ENCODE results near the gene CPNE6. TPM values are rescaled to one million over a fixed set of nuclear protein-coding genes. Genes with fewer than 3 reads are reported as not detected.

Gene CPNE6
- total and polyA plus RNA-seq, 2 of the 13 experiments (the other 11 are each of a cell fraction or from before 2014, with no cell fraction given): not detected

- TF ChIP-seq ZBTB43 (CRISPR knock-in tag; conservative IDR thresholded peaks at IDR 0.05) (no peak), ZNF431 (CRISPR knock-in tag; IDR thresholded peaks at IDR 0.05; ENCODE audit: borderline replicate concordance, low read depth) (no peak), TGIF2 (CRISPR knock-in tag; IDR thresholded peaks at IDR 0.05) (no peak), SRSF4 (IDR thresholded peaks at IDR 0.05; ENCODE audit: low read depth, low read length, poor library complexity, severe bottlenecking) (no peak), ZNF703 (CRISPR knock-in tag; IDR thresholded peaks at IDR 0.05; ENCODE audit: borderline replicate concordance) (no peak), HOXD1 (CRISPR knock-in tag; IDR thresholded peaks at IDR 0.05) (no peak), SYNCRIP (IDR thresholded peaks at IDR 0.05; ENCODE audit: insufficient read depth, low read depth, low read length) (no peak), ZNF232 (CRISPR knock-in tag; IDR thresholded peaks at IDR 0.05; ENCODE audit: borderline replicate concordance) (no peak), THAP7 (CRISPR knock-in tag; IDR thresholded peaks at IDR 0.05) (no peak), MTERF4 (CRISPR knock-in tag; IDR thresholded peaks at IDR 0.05) (no peak), U2AF1 (optimal IDR thresholded peaks at IDR 0.05; ENCODE audit: low read depth, low read length) (no peak), GPBP1L1 (CRISPR knock-in tag; IDR thresholded peaks at IDR 0.05) (no peak), SOX6 (IDR thresholded peaks at IDR 0.05) (no peak), SOX6 (CRISPR knock-in tag; IDR thresholded peaks at IDR 0.05) (no peak), KAT7 (CRISPR knock-in tag; IDR thresholded peaks at IDR 0.05; ENCODE audit: borderline replicate concordance) (0 out of 2 replicates have a peak, but pooled peaks have one; percentile 4), ZSCAN21 (CRISPR knock-in tag; IDR thresholded peaks at IDR 0.05; ENCODE audit: borderline replicate concordance) (no peak), ZNF251 (CRISPR knock-in tag; IDR thresholded peaks at IDR 0.05) (no peak), PREB (CRISPR knock-in tag; IDR thresholded peaks at IDR 0.05) (no peak), HMGXB3 (CRISPR knock-in tag; IDR thresholded peaks at IDR 0.05; ENCODE audit: borderline replicate concordance) (no peak), ZNF570 (CRISPR knock-in tag; IDR thresholded peaks at IDR 0.05; ENCODE audit: borderline replicate concordance) (no peak)
Measured at GRCh38 chr14:24116128-24116814, 44.9 kb downstream of the CPNE6 start (continued).

Data from HepG2 (cell line).